ENCODE data around the gene QSOX2.
A peak's percentile ranks its signal among the peaks of the same experiment; 100 is the strongest.

QSOX2 gene

DNA sequence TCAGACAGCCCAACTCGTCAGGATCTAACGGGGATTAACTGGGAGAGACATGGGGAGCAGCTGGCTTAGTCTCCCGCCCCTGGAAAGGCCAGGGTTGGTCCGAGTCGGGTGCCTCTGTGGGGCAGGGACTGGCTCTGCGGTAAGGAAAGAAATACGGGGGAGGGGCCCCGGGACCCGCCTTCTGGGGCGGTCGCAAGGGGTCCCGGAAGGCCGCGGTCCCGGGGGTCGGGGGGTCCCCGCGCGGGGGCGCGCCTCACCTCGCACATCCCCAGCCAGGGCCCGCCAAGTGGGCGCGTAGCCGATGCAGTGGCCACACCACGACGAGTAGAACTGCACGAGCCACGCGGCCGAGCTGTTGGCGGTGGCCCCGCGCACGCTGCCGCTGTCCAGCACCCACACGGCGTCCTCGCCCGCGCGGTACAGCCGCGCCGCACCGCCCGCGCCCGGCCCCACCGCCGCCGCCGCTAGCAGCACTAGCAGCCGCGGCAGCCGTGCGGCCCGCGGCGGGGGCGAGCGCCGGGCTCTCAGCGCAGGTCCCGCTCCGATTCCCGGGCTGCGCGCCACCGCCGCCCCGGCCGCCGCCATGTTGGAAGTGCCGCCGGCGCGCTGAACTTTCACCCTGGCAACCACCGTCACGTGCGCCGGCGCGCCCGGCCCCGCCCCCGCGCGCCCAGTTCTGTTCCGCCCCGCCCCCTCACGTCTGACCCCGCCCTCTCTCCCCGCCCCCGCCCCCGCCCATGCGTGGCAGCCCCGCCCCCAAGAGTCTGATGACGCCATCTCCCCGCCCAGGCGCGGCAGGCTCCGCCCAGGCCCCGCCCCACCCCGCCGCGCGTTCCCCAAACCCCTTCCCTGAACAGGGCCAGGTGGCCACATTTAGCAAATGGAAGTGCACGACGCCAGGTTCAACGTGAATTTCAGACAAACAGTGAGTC lies at the start of gene QSOX2:
Gene QSOX2, minus strand, starts transcription at position 594 of the 932 bp plus-strand sequence. Its CDS starts 9 bp downstream, at position 585.
- DNase-seq = peak; percentile 82

DNA sequence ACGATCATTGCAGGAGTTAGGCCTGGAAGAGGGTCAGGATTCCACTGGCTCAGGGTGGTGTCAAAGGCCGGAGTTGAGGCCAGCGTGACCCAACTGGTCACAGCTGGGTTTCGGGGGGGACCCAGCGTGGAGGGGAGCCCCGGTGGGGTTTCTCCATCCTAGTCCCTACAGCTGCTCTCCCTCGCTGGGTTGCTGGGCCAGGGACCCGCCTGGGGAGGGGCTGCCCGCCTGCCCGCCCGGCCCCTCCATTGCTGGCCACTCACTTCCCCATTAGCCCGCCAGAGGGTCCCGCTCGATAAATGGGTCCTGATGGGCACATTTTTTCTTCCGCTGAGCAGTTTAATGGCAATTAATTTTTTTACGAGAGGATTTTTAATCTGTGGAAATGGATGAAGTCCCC lies 49.4 kb upstream of the QSOX2 start:
- DNase-seq = no peak

GRCh38 chr9:136294437-136294836 lies 48.8 kb upstream of the QSOX2 start:
- no peak for DNase-seq

DNA sequence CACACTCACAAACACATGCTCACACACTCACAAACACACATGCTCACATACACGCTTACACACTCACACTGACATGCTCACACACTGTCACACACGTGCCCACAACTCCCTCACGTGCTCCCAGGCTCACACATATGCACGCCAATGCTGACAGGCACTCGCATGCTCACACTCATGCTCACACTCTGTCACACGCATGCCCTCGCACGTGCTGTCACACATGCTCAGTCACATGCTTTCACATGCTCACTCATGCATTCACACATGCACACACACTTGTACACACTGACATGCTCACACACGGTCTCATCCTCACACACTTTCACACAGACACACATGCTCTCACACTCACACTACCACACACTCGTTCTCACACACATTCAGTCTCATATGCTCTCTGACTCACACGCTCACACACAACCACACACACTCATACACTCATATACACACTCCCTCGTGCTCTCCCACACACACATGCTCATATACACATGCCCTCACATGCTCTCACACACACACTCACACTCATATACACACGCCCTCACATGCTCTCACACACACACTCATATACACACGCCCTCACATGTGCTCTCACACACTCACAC lies 48.0 kb upstream of the QSOX2 start:
- no peak for DNase-seq

DNA sequence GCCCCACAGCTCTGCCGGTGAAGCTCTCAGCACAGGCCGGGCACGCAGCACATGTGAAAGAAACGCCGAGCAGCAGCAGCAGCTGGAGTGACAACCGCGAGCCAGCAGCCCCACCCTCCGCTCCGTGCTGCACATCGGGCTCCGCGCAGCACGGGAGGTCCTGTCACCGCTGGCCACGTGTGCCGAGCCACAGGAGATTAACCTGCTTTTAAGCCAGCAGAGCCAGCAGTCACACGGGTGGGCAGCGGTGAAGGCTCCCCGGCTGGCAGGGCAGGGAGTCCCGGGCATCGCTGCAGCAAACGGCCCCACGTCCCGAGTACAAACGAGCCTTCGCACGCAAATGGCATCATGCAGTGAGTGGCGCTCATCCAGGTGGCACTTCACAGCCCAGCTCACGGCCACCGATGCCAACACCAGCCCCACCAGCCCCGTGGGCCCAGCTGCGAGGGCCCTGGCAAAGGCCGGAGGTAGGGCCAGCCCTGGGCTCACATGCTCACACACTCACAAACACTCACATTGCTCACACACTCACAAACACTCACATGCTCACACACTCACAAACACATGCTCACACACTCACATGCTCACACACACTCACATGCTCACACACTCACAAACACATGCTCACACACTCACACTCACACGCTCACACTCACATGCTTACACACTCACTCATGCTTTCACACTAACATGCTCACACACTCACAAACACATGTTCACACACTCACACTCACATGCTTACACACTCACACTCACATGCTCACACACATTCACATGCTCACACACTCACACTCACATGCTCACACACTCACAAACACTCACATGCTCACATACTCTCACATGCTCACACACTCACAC lies 47.2 kb upstream of the QSOX2 start:
- DNase-seq = no peak

DNA sequence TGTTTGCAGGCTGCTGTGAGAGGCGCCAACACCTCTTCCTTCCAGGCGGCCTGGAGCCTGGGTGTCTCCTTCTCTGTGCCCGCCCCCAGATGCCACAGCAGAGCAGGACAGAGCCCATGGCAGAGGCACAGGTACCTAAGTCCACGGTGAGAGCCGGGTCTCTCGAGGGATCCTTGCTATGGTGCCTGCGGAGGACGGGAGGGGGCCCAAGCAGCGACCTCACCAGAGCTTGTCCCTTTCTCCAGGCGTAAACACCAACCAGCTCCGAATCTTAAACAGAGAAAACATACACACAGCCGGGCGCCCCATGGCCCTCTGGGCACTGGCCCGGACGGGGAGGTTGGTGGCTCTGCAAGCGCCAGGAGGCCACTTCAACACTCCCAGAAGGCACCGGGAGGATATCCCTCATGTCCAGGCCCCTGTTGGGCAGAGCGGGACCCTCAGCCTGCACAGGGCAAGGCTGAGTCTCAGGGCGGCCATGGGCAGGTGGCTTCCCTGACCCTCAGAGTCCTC lies 46.5 kb upstream of the QSOX2 start:
- no peak for DNase-seq

GRCh38 chr9:136291306-136292025 lies 45.9 kb upstream of the QSOX2 start:
- no peak for DNase-seq

GRCh38 chr9:136290508-136291000 lies 44.9 kb upstream of the QSOX2 start:
- DNase-seq = no peak

DNA sequence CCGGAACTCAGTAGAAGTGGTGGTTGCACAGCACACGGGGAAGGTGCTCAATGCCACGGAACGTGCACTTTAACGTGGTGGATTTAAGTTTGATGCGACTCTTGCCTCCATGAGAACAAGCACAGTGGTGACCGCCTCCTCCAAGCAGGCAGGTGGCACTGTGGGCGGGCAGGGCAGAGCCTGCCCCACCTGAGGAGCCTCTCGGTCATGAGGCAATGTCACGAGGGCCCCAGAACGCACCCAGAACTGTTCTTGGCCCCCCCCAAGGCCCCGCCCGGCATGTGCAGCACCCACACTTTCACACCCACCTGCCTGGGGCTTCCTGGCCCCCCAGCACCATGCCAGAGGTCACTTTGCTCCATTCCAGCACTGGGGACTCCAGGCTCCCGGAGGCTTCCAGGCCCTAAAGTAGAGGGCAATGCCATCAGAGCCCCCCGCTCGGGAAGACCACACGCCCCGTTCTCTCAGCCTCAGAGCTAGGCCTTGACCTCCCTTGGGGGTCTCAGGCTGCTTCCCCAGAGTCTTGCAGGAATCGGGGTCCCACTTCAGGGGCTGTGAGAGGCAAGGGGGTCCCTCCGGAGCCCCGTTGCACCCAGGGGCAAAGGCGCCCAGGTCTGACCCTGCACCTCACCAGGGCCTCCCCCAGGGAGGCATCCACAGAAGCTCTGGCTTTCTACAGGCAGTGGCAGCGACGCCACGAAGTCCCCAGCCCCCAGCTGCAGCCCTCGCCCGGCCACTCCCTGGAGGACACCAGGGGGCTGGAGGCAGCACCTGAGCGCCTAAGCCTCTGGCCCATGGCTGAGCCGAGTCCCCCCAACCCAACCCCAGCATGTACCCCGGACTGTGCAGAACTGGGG lies 44.3 kb upstream of the QSOX2 start:
- no peak for DNase-seq

DNA sequence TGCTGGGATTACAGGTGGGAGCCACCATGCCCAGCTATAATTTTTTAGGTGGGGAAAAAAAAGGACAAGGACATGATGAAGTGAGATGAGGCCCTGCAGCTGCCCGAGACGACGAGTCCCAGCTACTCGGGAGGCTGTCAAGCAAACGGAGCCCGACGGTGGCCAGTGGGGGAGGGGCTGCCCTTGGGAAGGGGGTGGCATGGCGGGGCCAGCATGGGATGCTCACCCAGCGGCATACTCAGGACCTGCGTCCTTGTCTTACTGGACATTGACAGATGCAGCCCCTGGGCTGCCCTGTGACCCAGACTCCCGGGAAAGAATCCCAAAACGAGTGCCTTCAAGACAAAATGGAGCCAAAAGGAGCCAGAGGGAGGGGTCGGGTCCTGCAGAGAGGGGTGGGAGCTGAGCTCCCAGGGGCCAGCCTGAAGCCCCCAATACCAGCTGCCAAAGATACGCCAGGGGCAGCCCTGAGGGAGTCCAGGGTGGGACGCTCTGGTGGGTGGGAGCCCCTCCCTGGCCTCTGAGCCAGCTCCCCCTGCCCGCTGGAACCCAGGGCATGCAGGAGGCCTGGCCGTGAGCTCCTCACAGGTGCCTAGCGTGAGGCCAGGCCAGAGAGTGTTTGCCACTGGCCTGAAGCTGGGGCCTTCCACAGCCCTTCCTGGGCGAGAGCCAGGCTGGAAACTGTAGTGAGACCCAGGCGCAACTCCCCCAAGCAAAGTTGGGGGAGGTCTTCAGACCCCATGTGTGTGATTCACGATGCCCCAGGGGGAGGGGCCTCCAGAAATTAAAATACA lies 42.5 kb upstream of the QSOX2 start:
- no peak for DNase-seq

DNA sequence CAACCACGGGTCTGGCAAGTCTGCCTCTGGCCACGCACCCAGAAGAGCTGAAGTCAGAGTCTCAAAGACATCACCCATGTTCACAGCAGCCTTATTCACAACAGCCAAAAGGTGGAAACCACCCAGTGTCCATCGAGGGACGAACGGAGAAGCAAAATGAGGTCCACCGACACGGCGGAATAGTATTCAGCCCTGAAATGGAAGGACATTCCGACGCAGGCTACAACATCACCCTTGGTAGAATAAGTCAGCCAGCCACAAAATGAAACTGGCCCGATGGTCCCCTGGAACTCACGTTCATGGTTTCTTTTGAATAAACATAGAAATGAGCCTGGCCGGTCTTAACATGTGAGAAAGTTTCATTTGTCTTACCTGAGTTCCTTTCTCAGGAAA lies 41.4 kb upstream of the QSOX2 start:
- DNase-seq = no peak

DNA sequence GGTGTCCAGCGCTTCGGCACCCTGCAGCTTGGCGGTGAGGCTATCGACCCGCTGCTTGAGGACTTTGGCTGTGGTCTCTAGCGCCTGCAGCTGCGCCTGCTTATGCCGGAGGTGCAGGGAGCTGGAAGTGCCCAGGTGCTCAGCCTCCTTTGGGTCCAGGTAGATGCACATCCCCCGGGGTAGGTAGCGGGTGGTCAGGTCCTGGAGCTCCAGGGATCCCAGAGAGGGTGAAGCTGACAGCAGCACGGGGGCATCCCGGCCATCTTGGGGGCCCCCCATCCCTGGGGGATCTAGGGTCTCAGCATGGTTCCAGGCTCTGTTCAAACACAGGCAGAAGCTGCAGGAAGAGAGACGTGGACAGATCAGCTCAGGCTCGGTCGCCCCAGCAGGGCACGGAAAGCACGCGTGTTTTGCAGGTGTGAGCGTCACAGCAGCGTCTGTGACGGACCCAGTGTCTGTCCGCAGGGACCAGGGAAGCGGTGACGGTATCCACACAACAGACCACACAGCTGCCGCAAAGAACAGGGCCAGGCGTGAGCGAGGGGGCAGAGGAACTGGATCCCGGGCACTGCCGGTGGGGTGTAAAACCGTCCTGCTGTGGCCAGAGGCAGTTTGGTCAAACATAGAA lies 40.9 kb upstream of the QSOX2 start:
- no peak for DNase-seq

DNA sequence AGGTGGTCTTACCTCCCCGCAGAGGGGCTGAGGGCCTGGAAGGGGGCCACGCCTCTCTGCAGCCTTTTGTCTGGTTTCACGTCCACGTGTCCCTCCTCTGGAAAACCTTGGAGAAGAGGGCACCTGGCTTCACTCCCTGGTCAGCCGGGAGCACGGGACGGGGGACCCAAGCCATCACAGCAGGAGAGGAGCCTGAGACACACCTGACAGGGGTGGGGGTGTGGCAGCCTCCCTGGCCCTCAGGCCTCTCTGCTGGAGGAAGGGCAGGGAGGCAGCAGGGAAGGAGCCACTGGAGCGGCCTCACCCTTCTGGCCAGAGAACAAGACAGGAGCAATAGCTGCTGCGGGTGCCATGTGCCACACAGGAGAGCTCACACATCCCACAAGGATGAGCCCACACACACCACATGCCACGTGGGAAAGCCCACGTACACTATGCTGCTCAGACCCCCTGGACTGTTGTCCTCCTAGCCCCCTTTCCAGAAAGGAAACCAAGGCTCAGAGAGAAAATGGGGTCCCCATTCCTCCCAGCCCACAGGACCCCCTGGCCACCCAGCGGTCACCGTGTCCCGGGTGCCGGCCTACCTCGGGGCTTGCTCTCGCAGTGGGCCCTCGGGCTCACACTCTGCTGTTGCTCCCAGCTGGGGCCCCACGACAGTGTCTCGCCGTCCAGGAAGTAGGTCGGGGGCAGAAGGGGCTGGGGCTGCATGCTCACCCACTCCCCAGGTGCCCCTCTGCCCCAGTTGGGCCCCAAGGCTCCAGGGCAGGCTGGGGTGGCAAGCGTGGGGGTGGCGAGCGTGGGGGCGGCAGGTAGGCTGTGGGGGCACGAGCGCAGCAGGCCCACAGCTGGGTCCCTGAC lies 40.1 kb upstream of the QSOX2 start:
- DNase-seq = no peak

GRCh38 chr9:136284951-136285350 lies 39.3 kb upstream of the QSOX2 start:
- no peak for DNase-seq

GRCh38 chr9:136284311-136284710 lies 38.7 kb upstream of the QSOX2 start:
- DNase-seq = no peak

DNA sequence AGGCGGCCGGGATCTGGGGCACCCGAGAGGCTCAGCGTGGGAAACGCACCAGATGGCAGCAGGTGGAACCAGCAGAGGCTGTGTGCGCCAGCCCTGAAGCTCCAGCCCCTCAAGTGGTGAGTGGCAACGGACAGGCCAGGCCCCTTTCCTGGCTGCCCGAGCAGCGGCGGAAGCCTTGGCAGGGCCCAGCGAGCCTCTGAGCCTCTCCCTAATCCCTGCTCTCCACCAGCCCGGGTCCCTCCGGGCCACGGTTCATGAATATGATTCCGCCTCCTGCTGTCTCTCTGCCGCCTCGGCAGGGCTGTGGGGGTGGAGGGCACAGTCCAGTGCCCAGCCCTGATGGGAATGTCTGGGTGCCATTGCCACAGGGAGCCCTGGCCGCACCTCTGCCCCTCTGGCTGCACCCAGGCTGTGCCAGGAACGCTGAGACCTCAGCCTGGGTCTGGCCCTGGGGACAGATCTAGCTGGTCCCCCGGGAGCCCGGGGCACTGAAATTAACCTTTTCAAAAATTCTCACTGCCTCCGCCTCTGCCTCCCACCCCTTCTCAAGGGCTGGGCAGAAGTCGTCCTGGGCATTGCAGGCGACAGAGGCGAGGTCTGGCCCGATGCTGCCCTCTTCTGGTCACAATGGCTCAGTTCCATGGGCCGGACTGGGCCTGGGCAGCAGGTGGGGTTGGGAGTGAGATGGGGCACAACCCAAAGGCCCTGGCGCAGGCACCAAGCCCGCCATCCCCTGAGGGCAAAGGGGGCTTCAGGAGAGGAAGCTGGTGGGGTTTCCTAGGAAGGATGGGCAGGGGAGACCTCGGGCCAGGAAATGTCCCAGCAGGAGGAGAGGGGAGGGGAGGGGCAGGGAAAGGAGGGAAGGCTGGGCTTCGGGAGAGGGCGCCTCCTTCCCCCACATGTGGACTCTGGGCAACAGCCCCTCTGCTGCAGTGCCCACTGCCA lies 38.0 kb upstream of the QSOX2 start:
- DNase-seq = peak; percentile 76

DNA sequence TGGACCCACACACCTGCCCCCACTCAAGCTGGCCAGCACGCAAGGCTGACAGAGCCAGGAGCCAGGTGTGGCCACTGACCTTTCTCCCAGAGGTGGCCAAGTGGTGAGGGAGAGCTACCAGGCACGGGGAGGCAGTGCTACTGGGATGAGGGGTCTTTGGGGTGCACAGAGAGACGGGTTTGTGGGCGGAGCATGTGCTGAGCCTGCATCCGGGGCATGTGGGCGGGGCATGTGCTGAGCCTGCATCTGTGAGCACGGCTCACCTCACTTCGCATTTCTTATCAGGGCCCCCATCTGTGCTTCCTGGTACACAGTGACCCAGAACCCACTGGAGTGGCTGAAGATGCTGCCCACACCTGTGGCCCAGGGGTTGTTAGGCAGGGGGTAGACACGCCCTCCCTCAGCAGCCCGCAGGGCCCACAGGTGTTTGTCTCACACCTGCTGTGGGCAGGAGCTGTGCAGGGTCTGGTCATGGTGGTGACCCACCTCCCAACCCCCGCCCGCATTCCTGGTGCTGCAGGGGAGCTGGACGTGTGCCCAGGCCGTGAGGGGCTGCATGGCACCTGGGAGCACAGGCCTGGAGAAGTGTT lies 36.8 kb upstream of the QSOX2 start:
- peak; percentile 29 for DNase-seq
